H9 (cell line): ENCODE data around the gene UVSSA. TPM values are rescaled to one million over a fixed set of nuclear protein-coding genes. Genes with fewer than 3 reads are reported as not detected.

Experiments used
- DNase-seq: peaks from one replicate; pipeline ENCODE4 v3.0.0-alpha.2; 2017
- H2AFZ ChIP-seq: one replicate; pipeline ENCODE4 v1.6.1; 2013; ENCODE audit warnings: mild to moderate bottlenecking, low read length, control low read depth, moderate library complexity
- H2AK5ac ChIP-seq: 2 replicates; pipeline ENCODE4 v1.6.1; 2013; ENCODE audit warnings: low read length, control low read depth, mixed read lengths; ENCODE audit not compliant: insufficient read length
- H2BK120ac ChIP-seq: one replicate; pipeline ENCODE4 v1.6.1; 2013; ENCODE audit warnings: low read depth, mild to moderate bottlenecking, low read length, control low read depth, inconsistent platforms; ENCODE audit not compliant: poor library complexity, severe bottlenecking
- H2BK12ac ChIP-seq: 2 replicates; pipeline ENCODE4 v1.6.1; 2013; ENCODE audit warnings: low read length, control low read depth, mixed read lengths, low read depth; ENCODE audit not compliant: insufficient read length
- H2BK15ac ChIP-seq: 2 replicates; pipeline ENCODE4 v1.6.1; 2013; ENCODE audit warnings: low read depth, low read length, control low read depth
- H2BK20ac ChIP-seq: one replicate; pipeline ENCODE4 v1.6.1; 2013; ENCODE audit warnings: low read depth, mild to moderate bottlenecking, low read length, control low read depth, inconsistent platforms; ENCODE audit not compliant: poor library complexity, severe bottlenecking
- H2BK5ac ChIP-seq: 2 replicates; pipeline ENCODE4 v1.6.1; 2013; ENCODE audit warnings: low read length, control low read depth, mixed read lengths; ENCODE audit not compliant: insufficient read length
- H3K14ac ChIP-seq: 2 replicates; pipeline ENCODE4 v1.6.1; 2013; ENCODE audit warnings: low read length, control low read depth; ENCODE audit not compliant: insufficient read depth
- H3K18ac ChIP-seq: 2 replicates; pipeline ENCODE4 v1.6.1; 2013; ENCODE audit warnings: low read depth, mild to moderate bottlenecking, mixed read lengths, low read length, control low read depth; ENCODE audit not compliant: insufficient read length
- H3K23ac ChIP-seq: 2 replicates; pipeline ENCODE4 v1.6.1; 2013; ENCODE audit warnings: low read length, control low read depth, mixed read lengths, low read depth; ENCODE audit not compliant: insufficient read length
- H3K23me2 ChIP-seq: 2 replicates; pipeline ENCODE4 v1.6.1; 2013; ENCODE audit warnings: low read depth, mild to moderate bottlenecking, mixed read lengths, low read length, control low read depth; ENCODE audit not compliant: insufficient read length, poor library complexity, severe bottlenecking
- H3K27ac ChIP-seq: 2 replicates; pipeline ENCODE4 v1.5.1; 2013; ENCODE audit warnings: low read length, control low read depth, mixed read lengths, low read depth; ENCODE audit not compliant: insufficient read length
- H3K27me3 ChIP-seq: 2 replicates; pipeline ENCODE4 v1.6.1; 2013; ENCODE audit warnings: low read length, control low read depth, inconsistent platforms; ENCODE audit not compliant: insufficient read depth
- H3K4ac ChIP-seq: 2 replicates; pipeline ENCODE4 v1.6.1; 2013; ENCODE audit warnings: low read depth, mild to moderate bottlenecking, control low read depth, inconsistent platforms, low read length, moderate library complexity
- H3K4me1 ChIP-seq: 2 replicates; pipeline ENCODE4 v1.6.1; 2013; ENCODE audit warnings: low read length, control low read depth, inconsistent platforms; ENCODE audit not compliant: insufficient read depth
- H3K4me2 ChIP-seq: 2 replicates; pipeline ENCODE4 v1.6.1; 2013; ENCODE audit warnings: low read length, control low read depth, mixed read lengths; ENCODE audit not compliant: insufficient read length, insufficient read depth
- H3K56ac ChIP-seq: 2 replicates; pipeline ENCODE4 v1.6.1; 2013; ENCODE audit warnings: low read depth, mild to moderate bottlenecking, mixed read lengths, low read length, control low read depth; ENCODE audit not compliant: insufficient read length
- H3K79me1 ChIP-seq: 2 replicates; pipeline ENCODE4 v1.6.1; 2013; ENCODE audit warnings: low read depth, mild to moderate bottlenecking, moderate library complexity, low read length, control low read depth, inconsistent platforms; ENCODE audit not compliant: insufficient read depth, poor library complexity, severe bottlenecking
- H3K79me2 ChIP-seq: 2 replicates; pipeline ENCODE4 v1.6.1; 2013; ENCODE audit warnings: low read length, control low read depth, inconsistent platforms; ENCODE audit not compliant: insufficient read depth
- H3K9ac ChIP-seq: 2 replicates; pipeline ENCODE4 v1.6.1; 2013; ENCODE audit warnings: low read length, control low read depth, mixed read lengths; ENCODE audit not compliant: insufficient read length; ENCODE audit errors: extremely low read depth
- H3K9me3 ChIP-seq: one replicate; pipeline ENCODE4 v1.6.1; 2013; ENCODE audit warnings: low read depth, low read length, inconsistent platforms; ENCODE audit not compliant: control insufficient read depth
- H3T11ph ChIP-seq: one replicate; pipeline ENCODE4 v1.6.1; 2013; ENCODE audit warnings: mild to moderate bottlenecking, low read length, control low read depth, inconsistent platforms
- H4K20me1 ChIP-seq: one replicate; pipeline ENCODE4 v1.6.1; 2013; ENCODE audit not compliant: control insufficient read depth, insufficient read length, insufficient read depth
- H4K5ac ChIP-seq: 2 replicates; pipeline ENCODE4 v1.6.1; 2013; ENCODE audit warnings: low read depth, mild to moderate bottlenecking, mixed read lengths, low read length, control low read depth; ENCODE audit not compliant: insufficient read length
- H4K8ac ChIP-seq: replicated peaks from 2 replicates; pipeline ENCODE4 v1.6.1; 2013; ENCODE audit warnings: low read length, control low read depth, mixed read lengths, low read depth; ENCODE audit not compliant: insufficient read length
- H4K91ac ChIP-seq: 2 replicates; pipeline ENCODE4 v1.6.1; 2013; ENCODE audit warnings: low read depth, mild to moderate bottlenecking, moderate library complexity, mixed read lengths, low read length, control low read depth; ENCODE audit not compliant: insufficient read length
- H3K27ac Mint-ChIP-seq, 3 experiments: 2 replicates in 2 of 3; 3 replicates in 1 of 3; pipeline ENCODE4 v1.8.0; 2020 to 2021; ENCODE audit warnings: mixed read lengths in 3 of 3, mild to moderate bottlenecking in 1 of 3, moderate library complexity in 1 of 3
- H3K27me3 Mint-ChIP-seq: 2 replicates; pipeline ENCODE4 v1.8.0; 2021; ENCODE audit warnings: low read depth, mild to moderate bottlenecking, moderate library complexity, mixed read lengths
- H3K36me3 Mint-ChIP-seq, 3 experiments: 2 replicates in 2 of 3; 3 replicates in 1 of 3; pipeline ENCODE4 v1.8.0; 2020 to 2021; ENCODE audit warnings: low read depth in 3 of 3, mixed read lengths in 3 of 3; ENCODE audit not compliant: insufficient read depth in 1 of 3
- H3K4me1 Mint-ChIP-seq, 2 experiments: 2 replicates each; pipeline ENCODE4 v1.8.0; 2020; ENCODE audit warnings: mixed read lengths in 2 of 2
- H3K4me3 Mint-ChIP-seq, 2 experiments: 2 replicates in 1 of 2; 3 replicates in 1 of 2; pipeline ENCODE4 v1.8.0; 2020 to 2021; ENCODE audit warnings: mild to moderate bottlenecking in 2 of 2, mixed read lengths in 2 of 2, moderate library complexity in 1 of 2
- H3K9me3 Mint-ChIP-seq, 2 experiments: 2 replicates in 1 of 2; 3 replicates in 1 of 2; pipeline ENCODE4 v1.8.0; 2020; ENCODE audit warnings: mild to moderate bottlenecking in 2 of 2, mixed read lengths in 2 of 2, moderate library complexity in 1 of 2
- CTCF ChIP-seq: fragments of 200-600 bp; sonication (generic); conservative IDR thresholded peaks from 3 replicates; pipeline ENCODE4 v1.8.0; 2021; ENCODE audit warnings: antibody characterized with exemption, mild to moderate bottlenecking
- WGBS: extraction: QIAGEN DNeasy Blood & Tissue Kit; methylation state at CpG from one replicate; pipeline ENCODE4 v1.1.7; 2013; ENCODE audit warnings: missing lambda C conversion rate, low lambda C conversion rate, mixed read lengths; ENCODE audit not compliant: insufficient read length; ENCODE audit errors: extremely low coverage; 5-methylcytosine and 5-hydroxymethylcytosine counted together
- total RNA-seq: library from RNA; stranded (reverse); gene quantifications from 2 replicates; pipeline ENCODE4 v1.2.1, GENCODE V29; 2021

UVSSA gene
- total RNA-seq, 1 experiment from 2014 or later: 15.9 TPM

GRCh38 chr4:1406394-1406980 is 59.5 kb downstream of the UVSSA start, which contains the start of gene NKX1-1:
Gene NKX1-1 (minus strand): TSS chr4:1406442. CDS start chr4:1406442, 0 bp downstream.
- H2AK5ac ChIP-seq: no peak within 1 kb of the TSS
- H4K8ac ChIP-seq: no peak within 1 kb of the TSS
- H3K56ac ChIP-seq: no peak within 1 kb of the TSS
- H3K18ac ChIP-seq: no peak within 1 kb of the TSS
- peaks cover 3% of the 10 kb centered on the region for H3K23me2 ChIP-seq
- no peak within 1 kb of the TSS for H2BK5ac ChIP-seq
- no peak within 1 kb of the TSS for H3T11ph ChIP-seq
- Mint-ChIP-seq H3K4me3 (peak within 1 kb of the TSS in 1 of 2 experiments; percentile 69; a peak in 3 of 5 replicates), H3K4me1 (peaks cover 4 to 17% of the 10 kb centered on the region in 2 experiments; a peak in 3 of 4 replicates), H3K36me3 (peaks cover 0 to 2% (median 0%) of the 10 kb centered on the region in 3 experiments; a peak in 3 of 7 replicates), H3K9me3 (peaks cover 0 to 2% of the 10 kb centered on the region in 2 experiments; a peak in 2 of 5 replicates), H3K27me3 (peaks cover 86% of the 10 kb centered on the region), H3K27ac (no peak within 1 kb of the TSS)
- no peak within 1 kb of the TSS for H2BK15ac ChIP-seq
- H3K4me2 ChIP-seq: no peak within 1 kb of the TSS
- H4K5ac ChIP-seq: no peak within 1 kb of the TSS
- WGBS: no CpG with 5 or more reads among the region's 91 CpGs
- no peak within 1 kb of the TSS for H2BK120ac ChIP-seq
- H3K14ac ChIP-seq: no peak within 1 kb of the TSS
- H3K27ac ChIP-seq: no peak within 1 kb of the TSS
- peak; percentile 44 for DNase-seq
- H2AFZ ChIP-seq: no peak within 1 kb of the TSS
- H4K20me1 ChIP-seq: peaks cover under 1% of the 10 kb centered on the region
- H3K23ac ChIP-seq: no peak within 1 kb of the TSS
- H3K9me3 ChIP-seq: no peaks in the 10 kb centered on the region
- no peaks in the 10 kb centered on the region for H3K79me1 ChIP-seq
- no peak within 1 kb of the TSS for H2BK20ac ChIP-seq
- TF ChIP-seq CTCF: no peak
- H3K4ac ChIP-seq: no peak within 1 kb of the TSS
- H2BK12ac ChIP-seq: no peak within 1 kb of the TSS
- H3K4me1 ChIP-seq: no peaks in the 10 kb centered on the region; the same call in 1 of the 2 replicates
- H3K27me3 ChIP-seq: peaks cover 86% of the 10 kb centered on the region
- no peak within 1 kb of the TSS for H4K91ac ChIP-seq
- H3K79me2 ChIP-seq: no peaks in the 10 kb centered on the region
- no peak within 1 kb of the TSS for H3K9ac ChIP-seq
